Cortex of kidney (tissue), 1 donor: ENCODE results near the gene ZNF500.

ENCODE experiments used
- DNase-seq: peaks from one replicate; lab custom pipeline; 2025; lab: John Stamatoyannopoulos, UW

The ZNF500 gene

DNA sequence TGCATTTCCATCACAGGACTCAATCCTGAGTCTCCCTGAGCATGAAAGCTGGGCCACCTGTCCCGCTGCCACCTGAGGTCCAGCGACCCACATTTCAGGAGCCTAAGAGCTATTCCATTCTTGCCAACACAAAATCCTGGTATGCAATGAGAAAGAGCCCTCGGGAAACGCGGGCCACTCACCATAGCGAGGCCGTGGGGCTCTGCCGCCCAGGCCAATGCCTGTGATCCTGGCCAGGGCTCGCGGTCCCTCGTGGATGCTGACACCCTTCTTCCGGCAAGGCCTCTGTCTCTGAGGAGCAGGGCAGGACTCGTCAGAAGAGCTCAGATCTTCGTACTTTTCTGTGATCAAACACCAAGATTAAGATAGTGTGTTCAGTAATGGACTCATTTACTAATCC is 62.0 kb downstream of the ZNF500 start:
- no peak for DNase-seq

DNA sequence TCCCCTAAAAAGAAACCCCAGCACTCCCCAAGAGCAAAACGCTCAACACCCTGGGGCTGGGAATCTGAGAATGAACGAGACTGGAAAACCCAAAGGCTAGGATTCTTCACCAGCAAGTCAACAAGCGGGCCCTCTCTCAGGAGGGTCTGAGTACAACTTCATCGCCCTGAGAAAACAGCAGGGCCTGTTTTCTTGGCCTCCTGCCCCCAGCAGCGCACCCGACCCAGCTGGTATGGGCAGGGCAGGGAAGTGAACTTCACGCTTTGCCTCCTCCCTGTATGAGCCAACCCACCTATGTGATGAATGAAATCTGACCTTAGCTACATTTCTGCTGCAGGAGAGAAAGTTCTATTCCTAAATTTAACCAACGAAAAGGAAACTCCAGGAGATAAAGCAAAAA is 62.5 kb downstream of the ZNF500 start:
- DNase-seq, result no peak

DNA sequence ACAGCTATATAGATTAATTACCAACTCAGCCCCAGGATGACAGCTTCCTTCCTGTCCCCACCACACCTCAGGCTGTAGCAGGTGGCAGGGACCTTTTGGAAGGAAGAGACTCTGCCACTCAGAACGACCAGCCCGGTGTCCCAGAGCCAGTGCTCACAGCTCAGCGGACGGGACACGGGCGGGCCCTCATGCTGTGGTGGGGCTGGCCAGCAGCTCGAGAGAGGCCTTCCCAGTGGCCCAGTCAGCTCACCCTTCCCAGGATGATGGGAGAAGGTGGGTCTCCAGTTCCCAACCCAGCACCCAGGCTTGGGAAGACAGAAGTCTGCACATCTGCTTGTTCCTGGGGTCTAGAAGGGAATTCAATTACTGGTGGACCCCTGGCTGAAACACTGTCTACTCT is 63.1 kb downstream of the ZNF500 start:
- no peak for DNase-seq

DNA sequence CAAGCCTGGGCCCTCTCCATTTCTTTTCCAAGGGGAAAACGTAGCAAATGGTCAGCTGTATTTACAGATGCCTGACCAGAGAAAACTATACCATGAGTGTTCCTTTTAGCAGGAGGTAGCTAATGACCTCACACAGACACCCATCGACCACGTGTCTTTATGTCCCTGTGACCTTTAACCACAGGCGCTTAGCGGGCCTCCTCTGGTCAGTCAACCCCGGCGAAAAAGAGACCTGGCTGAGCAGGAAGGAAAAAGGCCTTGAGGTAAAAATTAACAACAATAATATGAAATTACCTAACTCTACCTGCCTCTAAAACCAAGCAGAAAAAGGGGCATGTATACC is 64.5 kb downstream of the ZNF500 start:
- no peak for DNase-seq

DNA sequence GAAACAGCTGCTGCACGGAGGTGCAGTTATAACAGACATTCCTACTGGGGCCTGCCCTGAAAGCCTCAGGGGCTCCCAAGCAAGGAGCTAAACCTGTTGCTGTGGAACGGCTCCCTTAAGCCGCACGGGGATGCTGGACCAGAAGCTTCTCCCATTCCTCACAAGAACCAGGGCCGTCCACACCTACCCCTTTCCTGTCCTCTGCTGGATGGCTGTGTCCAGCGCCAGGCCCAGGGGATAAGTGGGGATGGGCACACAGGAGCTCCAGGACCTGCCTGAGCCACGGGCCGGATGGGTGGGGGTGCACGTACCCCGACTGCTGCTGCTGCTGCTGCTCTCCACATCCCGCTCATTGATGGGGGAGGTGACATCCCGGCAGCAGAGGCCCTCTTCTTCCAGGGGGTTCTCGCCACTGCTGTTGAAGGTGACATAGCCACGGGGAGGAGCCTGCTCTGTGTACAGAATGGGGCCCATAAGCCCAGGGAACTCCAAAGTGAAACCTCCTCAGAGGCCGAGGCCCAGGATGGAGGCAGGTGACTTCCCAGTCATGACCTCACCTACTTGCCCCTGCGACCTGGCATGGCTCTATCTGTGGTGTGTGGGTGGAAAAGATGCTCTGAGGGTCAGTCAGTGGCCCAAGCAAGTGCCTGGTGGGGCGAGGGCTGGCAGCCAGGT is 65.0 kb downstream of the ZNF500 start:
- no peak for DNase-seq

DNA sequence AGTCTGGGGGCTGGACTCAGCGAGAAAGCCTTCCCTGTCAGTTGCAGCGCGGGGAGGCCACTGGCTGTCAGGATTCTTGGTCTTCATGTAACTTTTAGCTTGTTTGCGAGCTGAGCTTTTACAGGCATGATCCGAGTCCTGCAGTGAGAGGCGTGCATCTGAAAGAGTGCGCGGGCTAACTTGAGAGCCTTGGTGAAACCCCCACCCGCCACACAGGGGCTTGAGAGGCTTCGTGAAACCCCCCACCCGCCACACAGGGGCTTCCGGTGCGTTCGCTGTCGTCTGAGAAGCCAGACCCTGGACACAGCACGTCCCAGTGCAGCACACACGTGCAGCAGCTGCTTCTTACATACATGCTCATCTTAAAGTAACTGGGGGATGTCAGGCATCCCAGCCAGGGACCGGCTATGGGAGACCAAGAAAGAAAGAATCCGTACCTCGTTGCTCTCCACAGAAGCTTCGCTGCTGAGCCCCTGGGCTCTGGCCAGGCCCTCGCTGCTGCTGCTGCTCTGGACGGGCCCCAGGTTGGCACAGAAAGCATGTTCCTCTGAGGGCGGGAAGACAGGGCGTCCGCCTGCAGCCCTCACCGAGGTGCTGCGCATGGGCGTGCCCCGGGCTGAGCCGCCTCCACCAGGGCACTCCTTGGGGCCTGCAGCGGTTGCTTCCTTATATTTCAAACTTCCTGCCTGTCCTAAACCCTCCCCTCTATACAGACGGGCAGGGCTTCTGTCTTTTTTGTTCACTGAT is 65.8 kb downstream of the ZNF500 start:
- DNase-seq, result no peak

DNA sequence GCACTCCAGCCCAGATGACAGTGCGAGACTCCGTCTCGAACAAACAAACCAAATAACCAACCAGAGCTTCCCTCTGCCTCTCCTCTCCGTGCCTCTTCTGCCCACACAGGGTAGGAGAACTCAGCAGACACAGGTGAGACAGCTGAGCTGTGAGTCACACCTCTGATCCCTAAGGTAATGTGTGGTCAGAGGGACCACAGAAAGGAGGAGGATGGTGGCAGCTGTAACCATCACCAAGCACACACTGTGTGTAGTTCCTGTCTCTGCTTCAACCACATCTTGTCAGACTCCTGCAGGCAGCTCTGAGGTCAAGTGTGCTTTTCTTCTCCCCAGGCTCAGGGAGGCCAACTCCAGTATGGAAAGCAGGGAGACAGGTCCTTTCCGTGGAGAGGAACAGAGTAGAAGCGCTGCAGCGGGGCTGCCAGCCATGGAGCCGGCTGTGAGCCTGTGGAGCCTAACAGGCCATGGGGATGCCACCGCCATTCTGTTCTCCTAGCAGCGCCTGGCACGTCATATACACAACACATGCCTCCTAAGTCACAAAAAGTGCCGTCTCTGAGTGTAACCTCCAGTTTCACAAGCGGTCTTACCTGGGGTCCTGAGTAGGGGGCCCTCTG is 66.5 kb downstream of the ZNF500 start:
- DNase-seq, result no peak

DNA sequence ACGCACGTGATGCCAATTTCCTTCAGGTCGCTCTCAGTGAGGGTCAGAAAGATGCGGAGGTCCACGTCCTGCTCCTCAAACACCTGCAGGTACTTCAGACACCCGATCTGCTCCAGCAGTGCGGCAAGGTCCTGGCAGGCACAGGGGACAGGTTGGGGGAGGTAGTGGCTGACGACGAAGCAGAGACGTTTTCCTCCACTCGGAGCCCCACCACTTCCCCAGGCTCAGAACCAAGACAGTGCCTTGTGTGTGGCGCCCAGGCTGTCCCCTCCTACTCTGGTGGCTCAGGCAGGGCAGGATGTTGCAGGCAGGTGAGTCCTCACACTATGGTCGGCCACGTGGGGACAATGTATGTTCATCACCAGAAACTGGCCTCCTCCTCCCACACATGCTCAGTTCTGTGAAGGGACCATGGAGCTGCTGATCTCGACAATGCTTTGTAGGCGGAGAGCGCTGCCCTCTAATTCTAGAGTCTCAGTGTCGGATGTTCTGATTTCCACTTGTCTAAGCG is 67.9 kb downstream of the ZNF500 start:
- no peak for DNase-seq

DNA sequence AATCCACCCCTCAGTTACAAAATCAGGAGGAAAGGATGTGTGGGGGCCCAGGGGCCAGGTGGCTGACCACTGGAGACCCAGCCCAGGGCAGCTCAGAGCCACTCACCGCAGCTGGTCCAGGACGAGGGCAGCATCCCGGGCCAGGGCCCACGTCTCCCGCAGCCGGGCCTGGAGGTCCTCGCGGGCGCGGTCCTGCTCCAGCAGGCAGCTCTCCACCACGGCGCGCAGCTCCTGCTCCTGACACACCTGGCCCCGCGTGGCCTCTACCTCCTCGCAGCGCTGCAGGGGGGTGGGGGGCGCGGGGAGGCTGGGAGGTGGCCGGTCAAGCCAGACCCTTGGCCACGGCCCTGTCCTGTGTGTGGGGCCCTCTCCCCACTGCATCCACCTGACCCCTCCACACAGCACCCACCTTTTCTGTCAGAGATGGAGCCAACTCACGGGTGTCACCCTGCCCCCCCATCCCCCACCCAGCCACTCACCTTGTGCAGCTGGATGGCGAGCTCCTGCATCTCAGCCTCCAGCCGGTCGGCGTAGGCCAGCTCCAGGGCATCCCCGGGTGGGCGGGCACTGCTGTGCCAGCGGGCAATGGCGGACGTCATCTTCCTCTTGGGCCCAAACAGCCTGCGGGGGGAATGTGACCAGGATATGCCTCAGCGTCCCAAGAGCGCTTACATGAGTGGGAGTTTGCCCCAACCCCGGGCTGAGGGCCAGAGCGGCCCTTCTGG is 68.5 kb downstream of the ZNF500 start:
- no peak for DNase-seq
